ENCODE data around the gene PTGDS. TPM values are rescaled to one million over a fixed set of nuclear protein-coding genes. Genes with fewer than 3 reads are reported as not detected.

The PTGDS gene
- total and polyA plus RNA-seq, 12 donors: 1,129 to 5,119 (median 3,777) TPM

DNA sequence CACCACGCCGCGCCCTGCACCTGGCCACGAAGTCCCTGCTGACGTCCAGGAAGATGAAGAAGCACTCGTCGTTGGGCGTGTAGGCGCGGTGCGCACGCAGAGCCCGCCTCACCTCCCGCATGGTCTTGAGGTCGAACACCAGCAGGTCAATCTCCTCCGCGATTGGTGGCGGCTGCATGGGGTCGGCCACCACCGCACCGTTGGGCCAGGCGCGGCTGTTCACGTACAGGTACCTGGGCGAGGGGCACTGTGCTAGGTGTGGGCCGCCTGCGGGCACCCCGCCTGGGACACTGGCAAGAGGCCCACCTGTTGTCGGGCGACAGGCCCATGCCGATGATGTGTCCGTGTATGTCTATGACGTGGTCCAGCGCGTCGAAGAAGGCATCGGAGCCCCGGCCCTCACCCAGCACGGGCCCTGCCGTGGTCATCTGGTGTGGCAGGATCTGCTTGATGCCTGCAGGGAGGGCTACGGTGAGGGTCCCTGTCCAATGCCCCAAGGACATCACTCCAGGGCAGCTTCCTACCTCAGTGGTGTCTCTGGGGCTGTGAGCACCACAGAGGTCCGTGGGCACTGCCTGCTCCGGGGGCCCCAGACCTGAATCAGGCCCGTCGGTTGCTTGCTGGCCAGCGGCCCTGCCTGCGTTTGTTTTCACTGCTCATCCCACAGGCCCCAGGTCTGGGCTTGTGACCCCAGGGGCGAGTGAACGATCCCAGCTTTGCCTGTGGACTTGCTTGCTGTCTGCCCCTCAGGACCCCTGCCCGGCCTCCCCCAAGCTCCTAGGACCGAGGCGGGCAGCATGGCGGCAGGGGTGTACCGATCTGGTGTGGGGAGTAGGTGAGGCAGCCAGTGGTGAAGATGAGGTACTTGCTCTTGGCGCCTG, 35.8 kb upstream of the PTGDS start:
- peaks cover 10 to 54% (median 28%) of the 10 kb centered on the region in 9 donors for H3K36me3 ChIP-seq
- no peak overlapping the region for H3K4me3 ChIP-seq
- no peak for ATAC-seq
- peak overlapping the region in 6 of 10 donors; percentile 72 to 97 (median 86) for H3K27ac ChIP-seq
- TF ChIP-seq, protein P1, sequence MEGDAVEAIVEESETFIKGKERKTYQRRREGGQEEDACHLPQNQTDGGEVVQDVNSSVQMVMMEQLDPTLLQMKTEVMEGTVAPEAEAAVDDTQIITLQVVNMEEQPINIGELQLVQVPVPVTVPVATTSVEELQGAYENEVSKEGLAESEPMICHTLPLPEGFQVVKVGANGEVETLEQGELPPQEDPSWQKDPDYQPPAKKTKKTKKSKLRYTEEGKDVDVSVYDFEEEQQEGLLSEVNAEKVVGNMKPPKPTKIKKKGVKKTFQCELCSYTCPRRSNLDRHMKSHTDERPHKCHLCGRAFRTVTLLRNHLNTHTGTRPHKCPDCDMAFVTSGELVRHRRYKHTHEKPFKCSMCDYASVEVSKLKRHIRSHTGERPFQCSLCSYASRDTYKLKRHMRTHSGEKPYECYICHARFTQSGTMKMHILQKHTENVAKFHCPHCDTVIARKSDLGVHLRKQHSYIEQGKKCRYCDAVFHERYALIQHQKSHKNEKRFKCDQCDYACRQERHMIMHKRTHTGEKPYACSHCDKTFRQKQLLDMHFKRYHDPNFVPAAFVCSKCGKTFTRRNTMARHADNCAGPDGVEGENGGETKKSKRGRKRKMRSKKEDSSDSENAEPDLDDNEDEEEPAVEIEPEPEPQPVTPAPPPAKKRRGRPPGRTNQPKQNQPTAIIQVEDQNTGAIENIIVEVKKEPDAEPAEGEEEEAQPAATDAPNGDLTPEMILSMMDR (IDR thresholded peaks at IDR 0.05): no peak
- 96% methylated on average over 55 of the region's 55 CpGs for WGBS, 2 donors
- no peak for DNase-seq
- intact Hi-C loops (cut with DNase I): loop anchor here in 7 of 10 donors (5.0 kb wide), 6 partner anchors 39 to 149 kb away; partner anchors contain the start of genes PHPT1 (in 3 of the 7), TMEM141 (in 2 of the 7), AJM1 (in 1 of the 7) and MAMDC4 (in 1 of the 7)
- no peaks in the 10 kb centered on the region for H3K27me3 ChIP-seq
- peaks cover 13 to 50% (median 28%) of the 10 kb centered on the region in 9 donors for H3K4me1 ChIP-seq
- H3K9me3 ChIP-seq: no peaks in the 10 kb centered on the region

DNA sequence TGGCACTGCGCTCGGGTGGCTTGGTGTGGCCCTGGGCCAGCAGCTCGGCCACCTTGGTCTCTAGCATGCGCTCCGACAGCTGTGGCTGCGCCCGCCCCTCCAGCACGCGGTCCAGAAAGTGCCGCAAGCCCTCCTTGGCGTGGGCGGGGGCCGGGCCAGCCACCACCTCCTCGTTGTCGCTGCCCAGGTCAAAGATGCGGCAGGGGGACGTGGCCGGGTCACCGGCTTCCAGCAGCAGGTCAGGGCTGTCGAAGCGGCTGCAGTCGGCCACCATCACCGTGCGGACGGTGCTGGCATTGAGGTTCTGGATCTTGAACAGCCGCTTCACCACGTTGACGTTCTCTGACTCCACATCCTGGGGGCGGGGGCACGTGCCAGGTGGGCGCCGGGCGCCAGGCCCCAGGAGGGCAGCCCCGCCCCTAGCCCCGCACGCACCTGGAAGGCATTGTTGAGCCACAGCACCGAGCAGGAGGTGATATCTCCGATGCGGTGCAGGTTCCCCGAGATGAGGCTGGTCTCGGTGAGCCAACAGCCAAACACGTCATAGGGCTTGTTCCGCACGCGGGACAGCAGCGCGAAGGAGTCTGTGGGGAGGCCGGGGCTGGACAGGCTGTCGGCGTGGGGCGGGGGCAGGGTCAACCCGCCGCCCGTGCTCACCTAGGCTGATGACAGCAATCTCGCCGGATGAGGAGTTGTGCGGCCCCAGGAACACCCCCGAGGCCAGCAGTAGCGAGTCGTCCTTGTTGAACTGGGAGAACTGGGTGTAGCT, 35.0 kb upstream of the PTGDS start:
- Histone ChIP-seq H3K27me3 (no peaks in the 10 kb centered on the region), H3K4me3 (peak overlapping the region in 5 of 10 donors; percentile 86 to 99 (median 96)), H3K27ac (peak overlapping the region in 5 of 10 donors; percentile 9 to 98 (median 97)), H3K9me3 (no peaks in the 10 kb centered on the region), H3K4me1 (peaks cover 13 to 57% (median 28%) of the 10 kb centered on the region in 9 donors), H3K36me3 (peaks cover 10 to 53% (median 28%) of the 10 kb centered on the region in 9 donors)
- DNase-seq: no peak
- 93 to 94% methylated on average over 60 of the region's 60 CpGs for WGBS, 2 donors
- TF ChIP-seq, protein P1 (IDR thresholded peaks at IDR 0.05): no peak
- no peak for ATAC-seq
- intact Hi-C loops (cut with DNase I): loop anchor here in 7 of 10 donors (5.0 kb wide), 6 partner anchors 40 to 150 kb away; partner anchors contain the start of genes PHPT1 (in 3 of the 7), TMEM141 (in 2 of the 7), AJM1 (in 1 of the 7) and MAMDC4 (in 1 of the 7)

DNA sequence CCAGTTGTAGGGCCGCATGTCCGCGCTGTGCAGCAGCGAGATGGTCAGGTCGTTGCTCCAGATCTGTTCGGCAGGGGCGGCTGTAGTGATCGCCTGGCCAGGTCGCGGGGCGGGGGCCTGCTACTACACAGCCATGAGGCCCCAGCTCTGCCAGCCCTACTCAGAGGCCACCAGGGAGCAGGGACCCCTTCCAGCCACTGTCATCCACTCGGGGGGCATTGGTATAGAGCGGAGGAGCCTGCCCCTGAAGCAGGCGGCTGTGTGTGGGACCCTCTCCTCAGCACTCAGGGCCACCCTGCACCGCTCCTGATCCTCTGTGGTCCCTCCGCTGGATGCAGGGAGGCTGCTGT, 34.4 kb upstream of the PTGDS start:
- DNase-seq: no peak
- H3K4me1 ChIP-seq: peaks cover 13 to 63% (median 31%) of the 10 kb centered on the region in 9 donors
- peak overlapping the region in 9 of 10 donors; percentile 66 to 99 (median 95) for H3K4me3 ChIP-seq
- WGBS, 2 donors: 92% methylated on average over 16 of the region's 16 CpGs
- peaks cover 10 to 48% (median 28%) of the 10 kb centered on the region in 9 donors for H3K36me3 ChIP-seq
- H3K27me3 ChIP-seq: no peaks in the 10 kb centered on the region
- no peak for ATAC-seq
- peak overlapping the region in 6 of 10 donors; percentile 94 to 99 (median 98) for H3K27ac ChIP-seq
- H3K9me3 ChIP-seq: no peaks in the 10 kb centered on the region
- intact Hi-C loops (cut with DNase I): loop anchor here in 7 of 10 donors (5.0 kb wide), 6 partner anchors 41 to 151 kb away; partner anchors contain the start of genes PHPT1 (in 3 of the 7), TMEM141 (in 2 of the 7), AJM1 (in 1 of the 7) and MAMDC4 (in 1 of the 7)
- TF ChIP-seq, protein P1 (IDR thresholded peaks at IDR 0.05): no peak

Measured in heart right ventricle (tissue), 16 donors.